HCT116 (cell line): ENCODE measurements around the gene TTC1. TPM values are rescaled to one million over a fixed set of nuclear protein-coding genes. Genes with fewer than 3 reads are reported as not detected.
"Not testable (repeated sequence)": the region's sequence is repeated elsewhere in the genome, so short reads cannot be mapped to it uniquely, and the experiment has no call there.

Source experiments
- ATAC-seq: fragments of 200-7000 bp; cut with Tn5 transposase; 2 replicates; pipeline ENCODE4 v1.9.1; 2020; ENCODE audit warnings: mild to moderate bottlenecking, moderate library complexity
- BruUV-seq: library from RNA; stranded (reverse); fragments of 400-500 nt; replicated peaks from 2 replicates; lab custom pipeline; 2021; lab: Mats Ljungman, UMichigan
- CTCF ChIA-PET: fragments of 300-600 bp; sonication (Branson Sonifier 250); formaldehyde crosslinking; loops from one replicate; lab custom pipeline; 2021; ENCODE audit warnings: antibody characterized with exemption; lab: Charles Lee
- POLR2A ChIA-PET: fragments of 300-600, 350-600 bp; sonication (Branson Sonifier 250); formaldehyde crosslinking; loops from one replicate; lab custom pipeline; 2021; ENCODE audit warnings: antibody characterized with exemption; lab: Charles Lee
- RAD21 ChIA-PET, 2 experiments: fragments of 300-600 bp; sonication (Branson Sonifier 250); formaldehyde crosslinking; loops; one replicate each; lab custom pipeline; 2023; ENCODE audit warnings: low total read pairs in 2 of 2; ENCODE audit not compliant: uncharacterized antibody in 2 of 2, unreplicated experiment in 2 of 2, low non-redundant PET in 1 of 2; lab: Charles Lee
- DNase-seq: peaks from one replicate; pipeline ENCODE4 v3.0.0-alpha.2; 2010; ENCODE audit warnings: low read depth, low spot score
- H2AFZ ChIP-seq: fragments of 200-600 bp; shearing (Covaris generic), sonication (generic); 2 replicates; pipeline ENCODE4 v1.6.1; 2017; ENCODE audit warnings: low read depth, mixed run types, mixed read lengths, antibody characterized with exemption, low read length; ENCODE audit not compliant: poor library complexity, severe bottlenecking
- H3K27ac ChIP-seq: 2 replicates; pipeline ENCODE4 v1.5.1; 2012; ENCODE audit warnings: low read depth, low read length
- H3K27me3 ChIP-seq: fragments of 200-600 bp; sonication (generic); 2 replicates; pipeline ENCODE4 v1.6.1; 2016; ENCODE audit warnings: mixed run types, low read length, mixed read lengths; ENCODE audit not compliant: insufficient read depth
- H3K36me3 ChIP-seq, 2 experiments: fragments of 200-500 bp in 1 of 2; fragments of 200-600 bp in 1 of 2; sonication (Bioruptor generic) in 1 of 2; sonication (generic) in 1 of 2; 2 replicates each; pipeline versions ENCODE4 v1.5.1 to v1.6.1; 2014 to 2016; ENCODE audit warnings: low read length in 2 of 2, inconsistent platforms in 1 of 2, mixed read lengths in 1 of 2, mixed run types in 1 of 2; ENCODE audit not compliant: insufficient read depth in 2 of 2, control insufficient read depth in 1 of 2
- H3K4me1 ChIP-seq, 2 experiments: fragments of 200-600 bp in 1 of 2; sonication (generic) in 1 of 2; 2 replicates each; pipeline versions ENCODE4 v1.5.1 to v1.6.1; 2012 to 2017; ENCODE audit warnings: low read length in 2 of 2, inconsistent platforms in 1 of 2, mild to moderate bottlenecking in 1 of 2, mixed read lengths in 1 of 2, mixed run types in 1 of 2, moderate library complexity in 1 of 2; ENCODE audit not compliant: insufficient read depth in 2 of 2, control insufficient read depth in 1 of 2
- H3K4me2 ChIP-seq: fragments of 200-600 bp; sonication (generic); 2 replicates; pipeline ENCODE4 v1.6.1; 2017; ENCODE audit warnings: mixed run types, low read length, mixed read lengths
- H3K4me3 ChIP-seq, 2 experiments: fragments of 200-600 bp in 1 of 2; sonication (generic) in 1 of 2; replicated peaks in 1 of 2; 2 replicates each; pipeline ENCODE4 v1.5.1; 2011 to 2016; ENCODE audit warnings: low read length in 2 of 2, control low read depth in 1 of 2, low read depth in 1 of 2, mild to moderate bottlenecking in 1 of 2, mixed read lengths in 1 of 2, mixed run types in 1 of 2
- H3K79me2 ChIP-seq: fragments of 200-600 bp; sonication (generic); 2 replicates; pipeline ENCODE4 v1.6.1; 2017; ENCODE audit warnings: mild to moderate bottlenecking, mixed run types, low read length, moderate library complexity, mixed read lengths; ENCODE audit not compliant: insufficient read depth
- H3K9ac ChIP-seq: fragments of 200-600 bp; sonication (generic); 2 replicates; pipeline ENCODE4 v1.6.1; 2016; ENCODE audit warnings: low read length, mixed read lengths
- H3K9me2 ChIP-seq: fragments of 200-600 bp; sonication (generic), shearing (Covaris generic); 2 replicates; pipeline ENCODE4 v1.6.1; 2017; ENCODE audit warnings: mixed run types, mild to moderate bottlenecking, moderate library complexity; ENCODE audit not compliant: insufficient read depth
- H3K9me3 ChIP-seq, 2 experiments: fragments of 200-500 bp in 1 of 2; fragments of 200-600 bp in 1 of 2; sonication (Bioruptor generic) in 1 of 2; sonication (generic) in 1 of 2; 2 replicates each; pipeline ENCODE4 v1.6.1; 2014 to 2017; ENCODE audit warnings: low read length in 2 of 2, mixed read lengths in 2 of 2, inconsistent platforms in 1 of 2, low read depth in 1 of 2, mild to moderate bottlenecking in 1 of 2, mixed run types in 1 of 2, moderate library complexity in 1 of 2; ENCODE audit not compliant: control insufficient read depth in 1 of 2, insufficient read depth in 1 of 2
- H4K20me1 ChIP-seq: fragments of 200-600 bp; sonication (generic), shearing (Covaris generic); 2 replicates; pipeline ENCODE4 v1.6.1; 2017; ENCODE audit warnings: mixed run types, mild to moderate bottlenecking, moderate library complexity; ENCODE audit not compliant: insufficient read depth
- CBX3 ChIP-seq: IDR thresholded peaks from 2 replicates; pipeline ENCODE4 v1.6.1; 2012; ENCODE audit warnings: low read depth
- EGR1 ChIP-seq: IDR thresholded peaks from 2 replicates; pipeline ENCODE4 v1.6.1; 2012; ENCODE audit warnings: low read depth
- ELF1 ChIP-seq: IDR thresholded peaks from 2 replicates; pipeline ENCODE4 v1.6.1; 2012; ENCODE audit warnings: low read depth, borderline replicate concordance
- EZH2 ChIP-seq: fragments of 200-600 bp; sonication (generic); IDR thresholded peaks from 2 replicates; pipeline ENCODE4 v1.6.1; 2017; ENCODE audit warnings: antibody characterized with exemption, mixed run types
- FOSL1 ChIP-seq: IDR thresholded peaks from 2 replicates; pipeline ENCODE4 v1.6.1; 2012; ENCODE audit warnings: low read depth
- POLR2AphosphoS5 ChIP-seq: IDR thresholded peaks from 2 replicates; pipeline ENCODE4 v1.6.1; 2011; ENCODE audit warnings: mild to moderate bottlenecking, low read depth, low read length, moderate library complexity
- RAD21 ChIP-seq: IDR thresholded peaks from 2 replicates; pipeline ENCODE4 v1.6.1; 2012; ENCODE audit warnings: low read depth, mild to moderate bottlenecking
- REST ChIP-seq: IDR thresholded peaks from 2 replicates; pipeline ENCODE4 v1.6.1; 2012; ENCODE audit warnings: low read depth
- SIN3A ChIP-seq: IDR thresholded peaks from 2 replicates; pipeline ENCODE4 v1.6.1; 2012; ENCODE audit warnings: low read depth
- SP1 ChIP-seq: IDR thresholded peaks from 2 replicates; pipeline ENCODE4 v1.6.1; 2012; ENCODE audit warnings: low read depth
- TCF7L2 ChIP-seq: IDR thresholded peaks from 2 replicates; pipeline ENCODE4 v1.7.0; 2011; ENCODE audit warnings: borderline replicate concordance, inconsistent platforms; ENCODE audit not compliant: insufficient read depth, insufficient read length; ENCODE audit errors: extremely low read depth
- intact Hi-C: fragments of 100-400 bp; cut with micrococcal nuclease; formaldehyde crosslinking; loops from 2 replicates; pipeline ENCODE4 v1.10.0; 2022
- total RNA-seq: library from RNA; stranded (reverse); gene quantifications from one replicate; pipeline ENCODE4 v1.2.1, GENCODE V29; 2021; ENCODE audit not compliant: unreplicated experiment
- TF ChIP-seq, protein P1 (sequence below), 3 experiments: fragments of 200-600 bp in 1 of 3; sonication (generic) in 1 of 3; IDR thresholded peaks in 2 of 3; conservative IDR thresholded peaks in 1 of 3; 2 replicates each; pipeline ENCODE4 v1.5.1; 2012 to 2017; ENCODE audit warnings: low read depth in 2 of 3, low read length in 2 of 3, antibody characterized with exemption in 1 of 3, borderline replicate concordance in 1 of 3, control low read depth in 1 of 3, mild to moderate bottlenecking in 1 of 3, mixed read lengths in 1 of 3, mixed run types in 1 of 3, moderate library complexity in 1 of 3; ENCODE audit not compliant: insufficient read depth in 1 of 3
- TF ChIP-seq, protein P2 (sequence below): IDR thresholded peaks from 2 replicates; pipeline ENCODE4 v1.6.1; 2011; ENCODE audit warnings: mild to moderate bottlenecking, low read length, moderate library complexity; ENCODE audit not compliant: insufficient replicate concordance; ENCODE audit errors: extremely low read depth
- TF ChIP-seq, protein P3 (sequence below): IDR thresholded peaks from 2 replicates; pipeline ENCODE4 v1.6.1; 2012

Gene TTC1
- total RNA-seq, 1 experiment from 2014 or later: 48.1 TPM

DNA sequence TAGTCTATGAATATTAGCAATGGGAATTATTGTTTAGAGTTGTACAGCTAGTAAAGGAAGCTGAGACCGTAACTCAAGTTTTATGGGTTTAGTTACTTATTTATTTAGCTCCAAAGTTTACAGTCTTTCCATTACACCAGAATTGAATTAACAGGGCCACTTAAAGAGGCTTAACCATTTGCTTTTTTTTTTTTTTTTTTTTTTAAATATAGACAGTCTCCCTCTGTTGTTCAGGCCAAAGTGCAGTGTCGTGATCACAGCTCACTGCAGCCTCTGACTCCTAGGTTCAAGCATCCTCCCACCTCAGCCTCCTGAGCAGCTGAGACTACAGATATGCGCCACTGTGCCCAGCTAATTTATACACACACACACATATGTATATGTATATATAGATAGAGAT lies 1.4 kb upstream of the TTC1 start:
- no peak for ATAC-seq
- Histone ChIP-seq H3K4me2 (no peak overlapping the region), H4K20me1 (no peaks in the 10 kb centered on the region), H3K79me2 (peaks cover 36% of the 10 kb centered on the region), H3K4me1 (peaks cover 9 to 12% of the 10 kb centered on the region in 2 experiments; a peak in 2 of 4 replicates), H3K9me2 (no peaks in the 10 kb centered on the region), H3K36me3 (peaks cover 5 to 13% of the 10 kb centered on the region in 2 experiments; a peak in 3 of 4 replicates), H3K9ac (no peak overlapping the region), H3K27me3 (no peaks in the 10 kb centered on the region), H3K27ac (no peak overlapping the region), H2AFZ (no peak overlapping the region), H3K4me3 (no peak overlapping the region), H3K9me3 (no peaks in the 10 kb centered on the region)
- ChIA-PET POLR2A (no interaction called here), RAD21 (no interaction called here), CTCF (no interaction called here)
- intact Hi-C loops: no loop called here
- no peak for DNase-seq
- BruUV-seq: no TSS peak
- TF ChIP-seq, protein P1, sequence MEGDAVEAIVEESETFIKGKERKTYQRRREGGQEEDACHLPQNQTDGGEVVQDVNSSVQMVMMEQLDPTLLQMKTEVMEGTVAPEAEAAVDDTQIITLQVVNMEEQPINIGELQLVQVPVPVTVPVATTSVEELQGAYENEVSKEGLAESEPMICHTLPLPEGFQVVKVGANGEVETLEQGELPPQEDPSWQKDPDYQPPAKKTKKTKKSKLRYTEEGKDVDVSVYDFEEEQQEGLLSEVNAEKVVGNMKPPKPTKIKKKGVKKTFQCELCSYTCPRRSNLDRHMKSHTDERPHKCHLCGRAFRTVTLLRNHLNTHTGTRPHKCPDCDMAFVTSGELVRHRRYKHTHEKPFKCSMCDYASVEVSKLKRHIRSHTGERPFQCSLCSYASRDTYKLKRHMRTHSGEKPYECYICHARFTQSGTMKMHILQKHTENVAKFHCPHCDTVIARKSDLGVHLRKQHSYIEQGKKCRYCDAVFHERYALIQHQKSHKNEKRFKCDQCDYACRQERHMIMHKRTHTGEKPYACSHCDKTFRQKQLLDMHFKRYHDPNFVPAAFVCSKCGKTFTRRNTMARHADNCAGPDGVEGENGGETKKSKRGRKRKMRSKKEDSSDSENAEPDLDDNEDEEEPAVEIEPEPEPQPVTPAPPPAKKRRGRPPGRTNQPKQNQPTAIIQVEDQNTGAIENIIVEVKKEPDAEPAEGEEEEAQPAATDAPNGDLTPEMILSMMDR (IDR thresholded peaks at IDR 0.05 in 2 of 3, conservative IDR thresholded peaks at IDR 0.05 in 1 of 3; ENCODE audit: borderline replicate concordance in 1 of 3, insufficient read depth in 1 of 3, low read depth in 2 of 3, low read length in 2 of 3): no peak
- TF ChIP-seq EZH2 (no peak), POLR2AphosphoS5 (no peak), REST (no peak), EGR1 (no peak), SP1 (no peak), ELF1 (no peak), TCF7L2 (no peak), CBX3 (no peak), FOSL1 (no peak), SIN3A (no peak), RAD21 (no peak)
- TF ChIP-seq, protein P2, sequence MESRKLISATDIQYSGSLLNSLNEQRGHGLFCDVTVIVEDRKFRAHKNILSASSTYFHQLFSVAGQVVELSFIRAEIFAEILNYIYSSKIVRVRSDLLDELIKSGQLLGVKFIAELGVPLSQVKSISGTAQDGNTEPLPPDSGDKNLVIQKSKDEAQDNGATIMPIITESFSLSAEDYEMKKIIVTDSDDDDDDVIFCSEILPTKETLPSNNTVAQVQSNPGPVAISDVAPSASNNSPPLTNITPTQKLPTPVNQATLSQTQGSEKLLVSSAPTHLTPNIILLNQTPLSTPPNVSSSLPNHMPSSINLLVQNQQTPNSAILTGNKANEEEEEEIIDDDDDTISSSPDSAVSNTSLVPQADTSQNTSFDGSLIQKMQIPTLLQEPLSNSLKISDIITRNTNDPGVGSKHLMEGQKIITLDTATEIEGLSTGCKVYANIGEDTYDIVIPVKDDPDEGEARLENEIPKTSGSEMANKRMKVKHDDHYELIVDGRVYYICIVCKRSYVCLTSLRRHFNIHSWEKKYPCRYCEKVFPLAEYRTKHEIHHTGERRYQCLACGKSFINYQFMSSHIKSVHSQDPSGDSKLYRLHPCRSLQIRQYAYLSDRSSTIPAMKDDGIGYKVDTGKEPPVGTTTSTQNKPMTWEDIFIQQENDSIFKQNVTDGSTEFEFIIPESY: no peak
- TF ChIP-seq, protein P3, sequence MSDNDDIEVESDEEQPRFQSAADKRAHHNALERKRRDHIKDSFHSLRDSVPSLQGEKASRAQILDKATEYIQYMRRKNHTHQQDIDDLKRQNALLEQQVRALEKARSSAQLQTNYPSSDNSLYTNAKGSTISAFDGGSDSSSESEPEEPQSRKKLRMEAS: no peak

- BruUV-seq, H3K9me3 ChIP-seq, intact Hi-C loops, H3K4me3 ChIP-seq, H3K9me2 ChIP-seq, H3K9ac ChIP-seq, H3K27ac ChIP-seq, H3K27me3 ChIP-seq, RAD21 ChIA-PET, DNase-seq, H4K20me1 ChIP-seq: not testable (repeated sequence)
- ChIA-PET POLR2A (interaction anchor here (0.6 to 1.0 kb wide), 2 partner anchors 13 to 516 kb away, joined by 3 read pairs; no protein-coding TSS in a partner anchor), CTCF (interaction anchor here (3.9 kb wide), 1 partner anchor 13 kb away, joined by 20 read pairs; no protein-coding TSS in a partner anchor)
- ATAC-seq: peak; percentile 23; the same call in 1 of the 2 replicates
- Histone ChIP-seq H2AFZ (peak overlapping the region; percentile 10), H3K4me1 (peaks cover 9 to 12% of the 10 kb centered on the region in 2 experiments; a peak in 2 of 4 replicates), H3K79me2 (peaks cover 39% of the 10 kb centered on the region), H3K36me3 (peaks cover 5 to 20% of the 10 kb centered on the region in 2 experiments; a peak in 3 of 4 replicates), H3K4me2 (peak overlapping the region; percentile 24; the same call in 1 of the 2 replicates)
Observed at GRCh38 chr5:160008529-160008876, 436 bp upstream of the TTC1 start.
